ENCODE results near the gene ZSCAN26.
"Not testable (repeated sequence)": the region's sequence is repeated elsewhere in the genome, so short reads cannot be mapped to it uniquely, and the experiment has no call there.

ZSCAN26 gene

GRCh38 chr6:28257042-28257441 is 9.9 kb upstream of the ZSCAN26 start:
- no peak for DNase-seq

GRCh38 chr6:28258877-28259777 is 7.8 kb upstream of the ZSCAN26 start, which contains the start of gene NKAPL:
NKAPL (plus strand) TSS chr6:28259297; CDS start chr6:28259372, 75 bp downstream.
- DNase-seq = no peak

GRCh38 chr6:28263922-28264321 is 3.0 kb upstream of the ZSCAN26 start:
- DNase-seq = no peak

- no peak for DNase-seq
Observed at GRCh38 chr6:28264834-28265401, 2.0 kb upstream of the ZSCAN26 start.

GRCh38 chr6:28266563-28266961 is 381 bp upstream of the ZSCAN26 start:
- DNase-seq = no peak

- DNase-seq = no peak
Observed at GRCh38 chr6:28267695-28268059, 734 bp downstream of the ZSCAN26 start.

- no peak for DNase-seq
Observed at GRCh38 chr6:28269492-28269891, 2.5 kb downstream of the ZSCAN26 start.

- DNase-seq = no peak
Observed at GRCh38 chr6:28274888-28275287, 7.9 kb downstream of the ZSCAN26 start.

GRCh38 chr6:28277746-28278145 is 10.8 kb downstream of the ZSCAN26 start:
- no peak for DNase-seq

GRCh38 chr6:28280595-28281287 is 13.8 kb downstream of the ZSCAN26 start:
- DNase-seq = no peak

- peak; percentile 56 for DNase-seq
Observed at GRCh38 chr6:28281288-28282064, 14.5 kb downstream of the ZSCAN26 start, which contains the start of gene PGBD1. PGBD1 (plus strand) TSS chr6:28281572; CDS start chr6:28283814, 2,242 bp downstream.

- no peak for DNase-seq
Observed at GRCh38 chr6:28282926-28283325, 16.0 kb downstream of the ZSCAN26 start.

- DNase-seq = no peak
Observed at GRCh38 chr6:28291573-28291972, 24.6 kb downstream of the ZSCAN26 start.

- DNase-seq = no peak
Observed at GRCh38 chr6:28295326-28295725, 28.4 kb downstream of the ZSCAN26 start.

GRCh38 chr6:28296520-28297060 is 29.6 kb downstream of the ZSCAN26 start:
- no peak for DNase-seq

- no peak for DNase-seq
Observed at GRCh38 chr6:28303570-28303969, 36.6 kb downstream of the ZSCAN26 start.

- not testable (repeated sequence) for DNase-seq
Observed at GRCh38 chr6:28306363-28306762, 39.4 kb downstream of the ZSCAN26 start.

GRCh38 chr6:28311139-28311823 is 44.3 kb downstream of the ZSCAN26 start:
- no peak for DNase-seq

- no peak for DNase-seq
Observed at GRCh38 chr6:28312939-28313338, 46.0 kb downstream of the ZSCAN26 start.

- no peak for DNase-seq
Observed at GRCh38 chr6:28315628-28316027, 48.7 kb downstream of the ZSCAN26 start.

- not testable (repeated sequence) for DNase-seq
Observed at GRCh38 chr6:28317866-28318265, 50.9 kb downstream of the ZSCAN26 start.

GRCh38 chr6:28322661-28323060 is 55.7 kb downstream of the ZSCAN26 start:
- DNase-seq = no peak

Measured in SHP77 treated with DMSO at 0.1 percent for 48 hours (cell line).